HG03135 (cell line): Measurements from ENCODE around the gene DBX2.
"Not testable (repeated sequence)": the region's sequence is repeated elsewhere in the genome, so short reads cannot be mapped to it uniquely, and the experiment has no call there.

Experiments
- ATAC-seq: cut with Tn5 transposase; IDR thresholded peaks from one replicate; pipeline ENCODE4 v1.9.1; 2021; ENCODE audit warnings: mild to moderate bottlenecking, moderate library complexity; ENCODE audit not compliant: unreplicated experiment

DBX2 gene

GRCh38 chr12:45012749-45013148 lies 38.1 kb downstream of the DBX2 start:
- ATAC-seq: no peak

DNA sequence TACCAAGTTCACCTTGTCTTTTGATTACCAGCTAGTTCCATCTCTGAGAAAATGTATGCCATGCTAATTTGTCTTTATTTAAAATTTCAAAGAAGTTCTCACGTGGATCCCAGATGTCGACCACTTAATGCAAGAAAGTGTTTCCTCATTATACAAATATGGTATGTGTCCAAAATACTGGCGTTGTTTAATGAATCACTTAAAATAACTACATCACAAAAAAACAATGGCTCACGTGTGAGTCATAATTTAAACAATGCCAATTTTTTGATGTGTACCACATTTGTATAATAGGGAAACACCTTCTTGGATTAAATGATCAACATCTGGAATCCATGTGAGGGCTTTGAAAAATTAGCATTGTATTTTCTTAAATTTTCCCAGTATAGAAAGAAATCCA lies 40.8 kb downstream of the DBX2 start:
- no peak for ATAC-seq

DNA sequence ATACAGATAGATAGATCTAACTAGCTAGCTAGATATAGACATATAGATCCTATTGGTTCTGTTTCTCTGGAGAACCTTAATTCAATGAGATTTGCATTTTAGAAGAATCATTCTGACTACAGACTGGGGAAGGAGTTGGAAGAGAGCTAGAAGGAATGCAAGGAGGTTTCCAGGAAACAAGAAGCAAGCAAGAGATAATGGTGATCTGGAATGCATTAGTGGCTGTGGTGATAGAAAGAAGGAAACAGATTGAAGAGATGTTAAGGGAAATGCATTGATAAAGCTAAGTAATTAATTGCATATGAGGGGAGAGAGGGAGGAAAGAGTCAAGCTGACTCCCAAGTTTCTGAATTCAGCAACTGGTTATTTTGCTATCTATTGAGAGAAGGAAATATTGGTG lies 42.7 kb downstream of the DBX2 start:
- no peak for ATAC-seq

DNA sequence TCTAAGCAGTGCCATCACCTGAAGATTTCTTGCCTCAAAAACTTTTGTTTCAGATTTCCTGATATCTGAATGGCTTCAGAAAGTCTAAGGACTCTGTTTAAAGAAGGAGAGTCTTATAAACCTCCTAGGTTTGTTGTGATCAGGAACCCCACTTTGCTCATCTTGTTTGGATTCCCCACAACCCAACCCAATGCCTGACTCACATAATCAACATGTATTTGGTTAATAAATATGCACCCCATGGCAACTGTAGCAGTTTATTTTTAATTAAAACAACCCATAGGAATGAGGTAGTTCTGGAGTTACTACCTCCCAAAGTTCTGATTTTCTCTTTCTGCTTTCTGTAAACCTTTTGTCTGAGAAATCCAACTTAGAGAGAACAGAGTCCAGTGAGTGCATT lies 51.5 kb downstream of the DBX2 start:
- ATAC-seq: no peak

DNA sequence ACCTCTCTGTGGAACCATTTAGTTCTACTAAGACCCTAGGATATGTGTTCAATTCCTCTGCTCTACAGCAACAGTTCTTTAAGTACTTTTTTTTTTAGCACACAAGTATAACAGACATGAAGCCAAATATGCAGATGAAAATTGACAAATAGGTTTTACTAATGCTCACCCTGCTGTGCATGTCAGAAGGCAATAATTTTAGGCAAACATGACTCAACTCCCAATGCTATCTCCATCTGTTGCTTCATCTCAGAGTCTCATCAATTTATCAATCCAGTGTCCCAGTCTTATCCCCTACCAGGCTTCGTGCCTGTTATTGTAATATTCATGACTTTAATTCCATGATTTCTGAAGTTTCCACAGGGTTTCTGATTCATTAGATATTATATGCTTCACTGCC lies 57.7 kb downstream of the DBX2 start:
- no peak for ATAC-seq

- ATAC-seq: not testable (repeated sequence)
Measured at GRCh38 chr12:44984863-44985262, 66.0 kb downstream of the DBX2 start.

DNA sequence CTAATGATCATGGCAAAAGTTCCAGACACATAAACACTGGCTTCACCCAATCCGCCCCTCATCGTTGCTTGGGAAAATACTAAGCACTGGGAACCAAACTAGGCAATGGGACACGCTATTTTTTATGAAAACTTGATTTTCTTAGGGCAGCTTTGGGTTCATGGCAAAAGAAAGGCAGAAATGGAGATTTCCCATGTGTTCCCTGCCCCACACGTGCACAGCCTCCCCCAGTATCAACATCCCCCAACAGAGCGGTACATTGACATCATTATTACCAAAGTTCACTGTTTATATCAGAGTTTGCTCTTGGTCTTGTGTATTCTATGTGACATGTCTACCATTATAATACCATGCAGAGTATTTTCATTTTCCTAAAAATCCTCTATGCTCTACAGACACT lies 71.0 kb downstream of the DBX2 start:
- no peak for ATAC-seq

DNA sequence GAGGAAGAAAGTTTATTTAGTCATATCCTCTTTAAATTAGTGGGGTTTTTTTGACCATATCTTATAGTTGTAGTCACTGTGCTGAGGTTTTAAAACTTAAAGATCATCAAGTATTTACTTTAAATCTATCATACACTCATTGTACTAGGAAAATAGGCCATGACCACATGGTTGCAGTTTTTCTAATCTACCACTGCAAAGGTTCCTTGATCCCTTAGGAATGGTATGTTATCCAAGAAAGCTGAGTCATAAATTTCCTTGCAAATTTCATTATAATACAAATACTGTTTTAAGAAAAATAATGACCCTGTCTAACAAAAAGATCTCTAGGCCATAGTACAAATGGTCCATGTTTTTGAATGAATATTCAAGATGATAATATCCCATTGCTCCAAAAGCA lies 74.7 kb downstream of the DBX2 start:
- no peak for ATAC-seq

GRCh38 chr12:44972746-44973421 lies 78.0 kb downstream of the DBX2 start:
- ATAC-seq: peak; percentile 74

DNA sequence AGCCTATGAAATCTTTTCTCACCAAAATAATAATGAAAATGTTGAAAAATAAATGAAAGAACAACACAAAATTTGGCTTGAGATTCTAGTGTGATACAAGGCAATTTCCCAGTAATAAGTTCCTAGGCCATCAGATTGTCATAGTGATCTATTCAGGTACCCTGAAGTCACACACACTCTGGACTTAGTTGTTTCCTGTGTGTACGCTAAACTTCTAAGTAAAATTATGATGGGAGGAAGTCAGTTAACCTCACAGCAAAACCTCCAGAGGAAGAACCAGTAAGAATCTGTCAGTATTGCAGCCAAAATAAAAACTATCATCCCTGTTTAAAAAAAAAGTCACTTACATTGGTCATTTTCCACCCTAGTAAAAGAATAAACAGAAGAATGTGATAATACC lies 81.9 kb downstream of the DBX2 start:
- no peak for ATAC-seq
